HepG2 (cell line): Measurements from ENCODE around the gene MAP2K7. TPM values are rescaled to one million over a fixed set of nuclear protein-coding genes. Genes with fewer than 3 reads are reported as not detected.

Experiments used
- CAMTA2 ChIP-seq: sonication (generic); formaldehyde crosslinking; IDR thresholded peaks from 2 replicates; pipeline ENCODE4 v1.4.0; 2020; ENCODE audit warnings: mild to moderate bottlenecking, missing genetic modification reagents, borderline replicate concordance
- CCAR2 ChIP-seq: fragments of 200-400 bp; formaldehyde crosslinking; optimal IDR thresholded peaks from 2 replicates; pipeline ENCODE3; 2018; ENCODE audit warnings: low read depth, mild to moderate bottlenecking, low read length, moderate library complexity
- ELF3 ChIP-seq: IDR thresholded peaks from 2 replicates; pipeline ENCODE4 v1.6.1; 2016; ENCODE audit warnings: missing genetic modification reagents, missing compliant biosample characterization
- ETV5 ChIP-seq: IDR thresholded peaks from 2 replicates; pipeline ENCODE4 v1.6.1; 2018; ENCODE audit warnings: missing biosample characterization, missing genetic modification reagents, inconsistent platforms, borderline replicate concordance
- HINFP ChIP-seq: sonication (generic); formaldehyde crosslinking; IDR thresholded peaks from 2 replicates; pipeline ENCODE4 v1.4.0; 2020; ENCODE audit warnings: low read depth, mild to moderate bottlenecking, missing genetic modification reagents
- IRX3 ChIP-seq: sonication (generic); formaldehyde crosslinking; IDR thresholded peaks from 2 replicates; pipeline ENCODE4 v1.8.1; 2023; ENCODE audit warnings: mild to moderate bottlenecking, low read depth, missing genetic modification reagents, borderline replicate concordance
- SNRNP70 ChIP-seq: fragments of 200-400 bp; formaldehyde crosslinking; IDR thresholded peaks from 2 replicates; pipeline ENCODE4 v1.6.1; 2017; ENCODE audit warnings: mild to moderate bottlenecking, low read depth, low read length, moderate library complexity
- STAT6 ChIP-seq: sonication (generic); formaldehyde crosslinking; IDR thresholded peaks from 2 replicates; pipeline ENCODE4 v1.4.0; 2020; ENCODE audit warnings: missing genetic modification reagents, mild to moderate bottlenecking, borderline replicate concordance
- TOE1 ChIP-seq: sonication (generic); formaldehyde crosslinking; IDR thresholded peaks from 2 replicates; pipeline ENCODE4 v1.4.0; 2020; ENCODE audit warnings: mild to moderate bottlenecking, missing genetic modification reagents
- ZBTB3 ChIP-seq: sonication (generic); formaldehyde crosslinking; IDR thresholded peaks from 2 replicates; pipeline ENCODE4 v1.4.0; 2020; ENCODE audit warnings: low read depth, mild to moderate bottlenecking, moderate library complexity, missing genetic modification reagents, borderline replicate concordance
- ZC3H13 ChIP-seq: sonication (generic); formaldehyde crosslinking; IDR thresholded peaks from 2 replicates; pipeline ENCODE4 v1.8.1; 2023; ENCODE audit warnings: mild to moderate bottlenecking, missing genetic modification reagents, moderate library complexity
- ZNF260 ChIP-seq: sonication (generic); formaldehyde crosslinking; IDR thresholded peaks from 2 replicates; pipeline ENCODE4 v1.4.0; 2020; ENCODE audit warnings: missing genetic modification reagents, low read depth, mild to moderate bottlenecking, borderline replicate concordance
- ZNF337 ChIP-seq: sonication (generic); formaldehyde crosslinking; IDR thresholded peaks from 2 replicates; pipeline ENCODE4 v1.5.1; 2020; ENCODE audit warnings: missing genetic modification reagents, low read depth, mild to moderate bottlenecking, borderline replicate concordance
- ZNF644 ChIP-seq: IDR thresholded peaks from 2 replicates; pipeline ENCODE4 v1.6.1; 2016; ENCODE audit warnings: low read depth
- ZNF788 ChIP-seq: sonication (generic); formaldehyde crosslinking; IDR thresholded peaks from 2 replicates; pipeline ENCODE4 v1.5.0; 2020; ENCODE audit warnings: mild to moderate bottlenecking, missing genetic modification reagents, borderline replicate concordance
- polyA plus RNA-seq, 8 experiments: library from polyadenylated mRNA; depleted of rRNA in 3 of 8; stranded (reverse) in 7 of 8; unstranded in 1 of 8; fragments of >200 nt; fragmentation: Illumina TruSeq in 4 of 8; extraction: Trizol in 4 of 8; gene quantifications; 2 replicates each; pipeline versions ENCODE4 v1.2.1 to v1.2.3, GENCODE V29; 2011 to 2016; ENCODE audit warnings: low read depth in 4 of 8, missing spikeins in 1 of 8, mixed read lengths in 1 of 8; ENCODE audit not compliant: insufficient read depth in 1 of 8
- total RNA-seq, 5 experiments: library from RNA; depleted of rRNA; stranded (reverse); fragments of >200 nt; fragmentation: Illumina TruSeq; extraction: Trizol; gene quantifications; 2 replicates each; pipeline ENCODE4 v1.2.3, GENCODE V29; 2016; ENCODE audit warnings: low read depth in 1 of 5
- TF ChIP-seq, protein P1 (sequence below): sonication (generic); formaldehyde crosslinking; IDR thresholded peaks from 2 replicates; pipeline ENCODE4 v1.4.0; 2020; ENCODE audit warnings: missing genetic modification reagents, borderline replicate concordance
- TF ChIP-seq, protein P2 (sequence below): sonication (generic); formaldehyde crosslinking; IDR thresholded peaks from 2 replicates; pipeline ENCODE4 v1.4.0; 2020; ENCODE audit warnings: mild to moderate bottlenecking, missing genetic modification reagents
- TF ChIP-seq, protein P3 (sequence below): sonication (generic); formaldehyde crosslinking; IDR thresholded peaks from 2 replicates; pipeline ENCODE4 v1.8.1; 2023; ENCODE audit warnings: mild to moderate bottlenecking, missing genetic modification reagents

The MAP2K7 gene
- total and polyA plus RNA-seq, 2 of the 13 experiments (the other 11 are each of a cell fraction or from before 2014, with no cell fraction given), result 9.0 to 10.8 TPM

DNA sequence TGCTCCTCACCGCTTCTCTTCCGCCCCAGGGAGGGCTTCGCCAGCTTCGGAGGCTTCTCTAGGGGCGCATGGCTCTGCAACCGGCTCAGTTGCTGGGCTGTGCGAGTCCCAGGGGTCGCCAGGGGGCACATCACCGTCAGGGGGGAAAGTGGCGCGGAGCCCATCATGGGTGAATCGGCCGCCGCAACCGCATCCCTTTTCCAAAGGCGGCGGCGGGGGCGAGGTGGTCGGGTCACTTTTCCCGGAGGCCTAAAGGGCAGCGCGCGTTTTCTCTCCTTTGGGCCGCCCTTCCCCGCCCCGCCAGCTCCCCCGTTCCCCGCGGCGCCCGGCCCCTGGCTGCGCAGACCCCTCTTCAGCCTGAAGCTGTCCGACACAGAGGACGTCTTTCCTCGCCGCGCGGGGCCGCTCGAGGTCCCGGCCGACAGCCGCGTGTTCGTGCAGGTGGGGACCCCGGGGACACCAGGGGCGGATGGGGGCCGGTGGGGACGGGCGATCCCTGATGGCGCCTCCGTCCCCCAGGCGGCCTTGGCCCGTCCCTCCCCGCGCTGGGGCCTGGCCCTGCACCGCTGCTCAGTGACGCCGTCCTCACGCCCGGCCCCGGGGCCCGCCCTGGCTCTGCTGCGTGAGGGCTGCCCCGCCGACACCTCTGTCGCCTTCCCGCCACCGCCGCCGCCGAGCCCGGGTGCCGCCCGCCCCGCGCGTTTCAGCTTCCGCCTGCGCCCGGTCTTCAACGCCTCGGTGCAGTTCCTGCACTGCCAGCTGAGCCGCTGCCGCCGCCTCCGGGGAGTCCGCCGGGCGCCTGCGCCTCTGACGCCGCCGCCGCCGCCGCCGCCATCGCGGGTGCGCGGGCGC lies 12.7 kb downstream of the MAP2K7 start (continued):
- TF ChIP-seq, protein P1, sequence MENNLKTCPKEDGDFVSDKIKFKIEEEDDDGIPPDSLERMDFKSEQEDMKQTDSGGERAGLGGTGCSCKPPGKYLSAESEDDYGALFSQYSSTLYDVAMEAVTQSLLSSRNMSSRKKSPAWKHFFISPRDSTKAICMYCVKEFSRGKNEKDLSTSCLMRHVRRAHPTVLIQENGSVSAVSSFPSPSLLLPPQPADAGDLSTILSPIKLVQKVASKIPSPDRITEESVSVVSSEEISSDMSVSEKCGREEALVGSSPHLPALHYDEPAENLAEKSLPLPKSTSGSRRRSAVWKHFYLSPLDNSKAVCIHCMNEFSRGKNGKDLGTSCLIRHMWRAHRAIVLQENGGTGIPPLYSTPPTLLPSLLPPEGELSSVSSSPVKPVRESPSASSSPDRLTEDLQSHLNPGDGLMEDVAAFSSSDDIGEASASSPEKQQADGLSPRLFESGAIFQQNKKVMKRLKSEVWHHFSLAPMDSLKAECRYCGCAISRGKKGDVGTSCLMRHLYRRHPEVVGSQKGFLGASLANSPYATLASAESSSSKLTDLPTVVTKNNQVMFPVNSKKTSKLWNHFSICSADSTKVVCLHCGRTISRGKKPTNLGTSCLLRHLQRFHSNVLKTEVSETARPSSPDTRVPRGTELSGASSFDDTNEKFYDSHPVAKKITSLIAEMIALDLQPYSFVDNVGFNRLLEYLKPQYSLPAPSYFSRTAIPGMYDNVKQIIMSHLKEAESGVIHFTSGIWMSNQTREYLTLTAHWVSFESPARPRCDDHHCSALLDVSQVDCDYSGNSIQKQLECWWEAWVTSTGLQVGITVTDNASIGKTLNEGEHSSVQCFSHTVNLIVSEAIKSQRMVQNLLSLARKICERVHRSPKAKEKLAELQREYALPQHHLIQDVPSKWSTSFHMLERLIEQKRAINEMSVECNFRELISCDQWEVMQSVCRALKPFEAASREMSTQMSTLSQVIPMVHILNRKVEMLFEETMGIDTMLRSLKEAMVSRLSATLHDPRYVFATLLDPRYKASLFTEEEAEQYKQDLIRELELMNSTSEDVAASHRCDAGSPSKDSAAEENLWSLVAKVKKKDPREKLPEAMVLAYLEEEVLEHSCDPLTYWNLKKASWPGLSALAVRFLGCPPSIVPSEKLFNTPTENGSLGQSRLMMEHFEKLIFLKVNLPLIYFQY (CRISPR knock-in tag), result no peak
- TF ChIP-seq ZNF260 (CRISPR knock-in tag), result no peak
- no peak for TF ChIP-seq IRX3 (CRISPR knock-in tag)
- no peak for TF ChIP-seq TOE1 (CRISPR knock-in tag)
- no peak for TF ChIP-seq ZBTB3
- TF ChIP-seq CCAR2, result no peak
- TF ChIP-seq, protein P2, sequence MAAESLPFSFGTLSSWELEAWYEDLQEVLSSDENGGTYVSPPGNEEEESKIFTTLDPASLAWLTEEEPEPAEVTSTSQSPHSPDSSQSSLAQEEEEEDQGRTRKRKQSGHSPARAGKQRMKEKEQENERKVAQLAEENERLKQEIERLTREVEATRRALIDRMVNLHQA (CRISPR knock-in tag), result no peak
- TF ChIP-seq, protein P3, sequence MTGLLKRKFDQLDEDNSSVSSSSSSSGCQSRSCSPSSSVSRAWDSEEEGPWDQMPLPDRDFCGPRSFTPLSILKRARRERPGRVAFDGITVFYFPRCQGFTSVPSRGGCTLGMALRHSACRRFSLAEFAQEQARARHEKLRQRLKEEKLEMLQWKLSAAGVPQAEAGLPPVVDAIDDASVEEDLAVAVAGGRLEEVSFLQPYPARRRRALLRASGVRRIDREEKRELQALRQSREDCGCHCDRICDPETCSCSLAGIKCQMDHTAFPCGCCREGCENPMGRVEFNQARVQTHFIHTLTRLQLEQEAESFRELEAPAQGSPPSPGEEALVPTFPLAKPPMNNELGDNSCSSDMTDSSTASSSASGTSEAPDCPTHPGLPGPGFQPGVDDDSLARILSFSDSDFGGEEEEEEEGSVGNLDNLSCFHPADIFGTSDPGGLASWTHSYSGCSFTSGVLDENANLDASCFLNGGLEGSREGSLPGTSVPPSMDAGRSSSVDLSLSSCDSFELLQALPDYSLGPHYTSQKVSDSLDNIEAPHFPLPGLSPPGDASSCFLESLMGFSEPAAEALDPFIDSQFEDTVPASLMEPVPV, result 0 out of 2 replicates have a peak, but pooled peaks have one; percentile 50
- TF ChIP-seq ELF3, result peak; percentile 48; the same call in 1 of the 2 replicates
- TF ChIP-seq STAT6 (CRISPR knock-in tag), result no peak
- no peak for TF ChIP-seq ZNF337 (CRISPR knock-in tag)
- TF ChIP-seq ZC3H13, result peak; percentile 87
- TF ChIP-seq ETV5 (CRISPR knock-in tag), result no peak
- peak; percentile 15; the same call in 1 of the 2 replicates for TF ChIP-seq ZNF788 (CRISPR knock-in tag)
- TF ChIP-seq SNRNP70, result no peak
- TF ChIP-seq CAMTA2 (CRISPR knock-in tag), result no peak
- TF ChIP-seq ZNF644, result no peak
- TF ChIP-seq HINFP, result no peak
